HG03060 (cell line): ENCODE measurements around the gene RPA1.

ENCODE experiments used
- ATAC-seq: cut with Tn5 transposase; IDR thresholded peaks from one replicate; pipeline ENCODE4 v1.9.1; 2021; ENCODE audit warnings: low read depth, moderate number of reproducible peaks; ENCODE audit not compliant: unreplicated experiment

The RPA1 gene

GRCh38 chr17:1906662-1907101, 76.9 kb downstream of the RPA1 start:
- no peak for ATAC-seq

GRCh38 chr17:1907216-1907631, 77.4 kb downstream of the RPA1 start:
- no peak for ATAC-seq

- ATAC-seq: no peak
Observed at GRCh38 chr17:1907909-1908698, 78.3 kb downstream of the RPA1 start.

- ATAC-seq: no peak
Observed at GRCh38 chr17:1908699-1909309, 79.0 kb downstream of the RPA1 start.

- no peak for ATAC-seq
Observed at GRCh38 chr17:1909985-1910384, 80.2 kb downstream of the RPA1 start.

- ATAC-seq: no peak
Observed at GRCh38 chr17:1912146-1912545, 82.3 kb downstream of the RPA1 start.

GRCh38 chr17:1913702-1914101, 83.9 kb downstream of the RPA1 start:
- no peak for ATAC-seq

- no peak for ATAC-seq
Observed at GRCh38 chr17:1914661-1915083, 84.9 kb downstream of the RPA1 start.

GRCh38 chr17:1915889-1916288, 86.1 kb downstream of the RPA1 start:
- ATAC-seq: no peak

GRCh38 chr17:1916316-1916715, 86.5 kb downstream of the RPA1 start:
- no peak for ATAC-seq

- ATAC-seq: no peak
Observed at GRCh38 chr17:1916963-1917715, 87.3 kb downstream of the RPA1 start.

GRCh38 chr17:1918346-1919162, 88.7 kb downstream of the RPA1 start:
- ATAC-seq: no peak

GRCh38 chr17:1919201-1919600, 89.4 kb downstream of the RPA1 start:
- no peak for ATAC-seq

- ATAC-seq: no peak
Observed at GRCh38 chr17:1920948-1921351, 91.1 kb downstream of the RPA1 start.

- no peak for ATAC-seq
Observed at GRCh38 chr17:1928976-1929375, 99.2 kb downstream of the RPA1 start.

- no peak for ATAC-seq
Observed at GRCh38 chr17:1930337-1930645, 100.5 kb downstream of the RPA1 start.

- no peak for ATAC-seq
Observed at GRCh38 chr17:1931844-1932579, 102.2 kb downstream of the RPA1 start.

GRCh38 chr17:1933875-1934715, 104.3 kb downstream of the RPA1 start:
- ATAC-seq: no peak

GRCh38 chr17:1934901-1935300, 105.1 kb downstream of the RPA1 start:
- ATAC-seq: no peak
